Neural cell (in vitro differentiated cells): ENCODE measurements around the gene MRPL48. TPM values are rescaled to one million over a fixed set of nuclear protein-coding genes. Genes with fewer than 3 reads are reported as not detected.

Experiments used
- H2AFZ ChIP-seq: fragments of 200-600, 300-800 bp; sonication (generic), shearing (Covaris generic); 2 replicates; pipeline ENCODE4 v1.6.0; 2014; ENCODE audit warnings: low read depth, mild to moderate bottlenecking, antibody characterized with exemption, low read length, moderate library complexity
- H3F3A ChIP-seq: fragments of 200-600 bp; shearing (Covaris generic); 2 replicates; pipeline ENCODE4 v1.6.1; 2016; ENCODE audit warnings: mild to moderate bottlenecking, moderate library complexity, mixed read lengths, antibody characterized with exemption, low read length; ENCODE audit not compliant: insufficient read depth, poor library complexity, severe bottlenecking
- H3K27ac ChIP-seq: fragments of 200-600, 300-800 bp; sonication (generic), shearing (Covaris generic); 2 replicates; pipeline ENCODE4 v1.5.1; 2014; ENCODE audit warnings: mild to moderate bottlenecking, low read length, moderate library complexity
- H3K27me3 ChIP-seq: fragments of 300-800, 200-600 bp; sonication (generic), shearing (Covaris generic); 2 replicates; pipeline ENCODE4 v1.6.0; 2014; ENCODE audit warnings: mild to moderate bottlenecking, low read depth, low read length, moderate library complexity; ENCODE audit not compliant: insufficient read depth
- H3K36me3 ChIP-seq: fragments of 300-800, 200-600 bp; sonication (generic), shearing (Covaris generic); 2 replicates; pipeline ENCODE4 v1.5.1; 2014; ENCODE audit warnings: mild to moderate bottlenecking, antibody characterized with exemption, low read length, moderate library complexity; ENCODE audit not compliant: insufficient read depth
- H3K4me2 ChIP-seq: fragments of 300-800, 200-600 bp; sonication (generic), shearing (Covaris generic); 2 replicates; pipeline ENCODE4 v1.6.0; 2014; ENCODE audit warnings: mild to moderate bottlenecking, low read length
- H3K4me3 ChIP-seq: fragments of 300-800, 200-600 bp; sonication (generic), shearing (Covaris generic); 2 replicates; pipeline ENCODE4 v1.5.1; 2014; ENCODE audit warnings: mild to moderate bottlenecking, low read length, moderate library complexity
- H3K79me2 ChIP-seq: fragments of 200-600 bp; shearing (Covaris generic); replicated peaks from 2 replicates; pipeline ENCODE4 v1.6.0; 2014; ENCODE audit warnings: mild to moderate bottlenecking, low read length, moderate library complexity; ENCODE audit not compliant: insufficient read depth
- H3K9ac ChIP-seq: fragments of 300-800, 200-600 bp; sonication (generic), shearing (Covaris generic); 2 replicates; pipeline ENCODE4 v1.6.1; 2016; ENCODE audit warnings: mild to moderate bottlenecking, low read length, mixed read lengths
- H3K9me2 ChIP-seq: fragments of 200-600 bp; shearing (Covaris generic); 2 replicates; pipeline ENCODE4 v1.6.1; 2016; ENCODE audit warnings: mild to moderate bottlenecking, low read length, mixed read lengths; ENCODE audit not compliant: insufficient read depth
- H3K9me3 ChIP-seq: fragments of 200-600, 300-800 bp; sonication (generic), shearing (Covaris generic); 2 replicates; pipeline ENCODE4 v1.6.1; 2016; ENCODE audit warnings: mild to moderate bottlenecking, mixed run types, low read length, moderate library complexity, mixed read lengths
- H4K20me1 ChIP-seq: fragments of 200-600 bp; shearing (Covaris generic); 2 replicates; pipeline ENCODE4 v1.6.1; 2016; ENCODE audit warnings: mild to moderate bottlenecking, mixed run types; ENCODE audit not compliant: insufficient read depth
- CTCF ChIP-seq: fragments of 450-650 bp; IDR thresholded peaks from 2 replicates; pipeline ENCODE4 v1.5.1; 2014; ENCODE audit warnings: antibody characterized with exemption, mild to moderate bottlenecking, moderate library complexity; ENCODE audit not compliant: poor library complexity, severe bottlenecking
- EP300 ChIP-seq: fragments of 450-650 bp; conservative IDR thresholded peaks from 2 replicates; pipeline ENCODE4 v1.6.1; 2014; ENCODE audit warnings: antibody characterized with exemption, mild to moderate bottlenecking, moderate library complexity; ENCODE audit not compliant: poor library complexity, severe bottlenecking
- EZH2 ChIP-seq: fragments of 200-600, 300-800 bp; shearing (Covaris generic), sonication (generic); IDR thresholded peaks from 2 replicates; pipeline ENCODE4 v1.6.1; 2014; ENCODE audit warnings: antibody characterized with exemption, low read length, borderline replicate concordance, mild to moderate bottlenecking; ENCODE audit not compliant: insufficient read depth, poor library complexity, severe bottlenecking
- MXI1 ChIP-seq: fragments of 450-650 bp; conservative IDR thresholded peaks from 2 replicates; pipeline ENCODE4 v1.6.1; 2014; ENCODE audit warnings: antibody characterized with exemption, mild to moderate bottlenecking; ENCODE audit not compliant: poor library complexity, severe bottlenecking
- POLR2AphosphoS5 ChIP-seq: IDR thresholded peaks from 2 replicates; pipeline ENCODE4 v1.6.1; 2012
- RAD21 ChIP-seq: fragments of 450-650 bp; conservative IDR thresholded peaks from 2 replicates; pipeline ENCODE4 v1.6.1; 2014; ENCODE audit warnings: antibody characterized with exemption, mild to moderate bottlenecking, moderate library complexity
- REST ChIP-seq: IDR thresholded peaks from 2 replicates; pipeline ENCODE4 v1.6.1; 2012; ENCODE audit warnings: borderline replicate concordance
- SMC3 ChIP-seq: fragments of 450-650 bp; conservative IDR thresholded peaks from 2 replicates; pipeline ENCODE4 v1.6.1; 2014; ENCODE audit warnings: antibody characterized with exemption, mild to moderate bottlenecking, moderate library complexity; ENCODE audit not compliant: poor library complexity
- TAF1 ChIP-seq: IDR thresholded peaks from 2 replicates; pipeline ENCODE4 v1.6.1; 2012; ENCODE audit warnings: low read depth
- polyA plus RNA-seq: library from polyadenylated mRNA; depleted of rRNA; stranded (reverse); fragments of >200 nt; gene quantifications from 2 replicates; pipeline ENCODE4 v1.2.3, GENCODE V29; 2014

The MRPL48 gene
- polyA plus RNA-seq, 1 donor from 2014 or later = 98.3 TPM

- Histone ChIP-seq H3K4me2 (no peak overlapping the region), H3K4me3 (no peak overlapping the region), H4K20me1 (no peaks in the 10 kb centered on the region), H3K9me2 (no peaks in the 10 kb centered on the region), H3K9ac (no peak overlapping the region), H3K79me2 (no peaks in the 10 kb centered on the region), H3K27me3 (no peaks in the 10 kb centered on the region), H3K9me3 (no peaks in the 10 kb centered on the region), H2AFZ (no peak overlapping the region), H3F3A (no peaks in the 10 kb centered on the region), H3K27ac (peak overlapping the region; percentile 36), H3K36me3 (no peaks in the 10 kb centered on the region)
- TF ChIP-seq POLR2AphosphoS5 (no peak), RAD21 (no peak), EP300 (no peak), MXI1 (no peak), EZH2 (no peak), SMC3 (no peak), TAF1 (no peak), REST (no peak), CTCF (no peak)
These were observed 64.4 kb downstream of the MRPL48 start for GRCh38 chr11:73852049-73852448.

GRCh38 chr11:73854680-73855079, 67.0 kb downstream of the MRPL48 start:
- H4K20me1 ChIP-seq = no peaks in the 10 kb centered on the region
- no peaks in the 10 kb centered on the region for H3F3A ChIP-seq
- no peaks in the 10 kb centered on the region for H3K9me2 ChIP-seq
- H3K79me2 ChIP-seq = no peaks in the 10 kb centered on the region
- no peak overlapping the region for H2AFZ ChIP-seq
- no peaks in the 10 kb centered on the region for H3K36me3 ChIP-seq
- H3K4me2 ChIP-seq = no peak overlapping the region
- H3K4me3 ChIP-seq = no peak overlapping the region
- no peaks in the 10 kb centered on the region for H3K9me3 ChIP-seq
- H3K27ac ChIP-seq = no peak overlapping the region
- no peak overlapping the region for H3K9ac ChIP-seq
- TF ChIP-seq EZH2 = no peak
- no peak for TF ChIP-seq MXI1
- no peak for TF ChIP-seq TAF1
- TF ChIP-seq SMC3 = no peak
- TF ChIP-seq EP300 = no peak
- TF ChIP-seq POLR2AphosphoS5 = no peak
- TF ChIP-seq CTCF = no peak
- no peak for TF ChIP-seq REST
- no peak for TF ChIP-seq RAD21
- H3K27me3 ChIP-seq = no peaks in the 10 kb centered on the region
